ENCODE results near the gene GTF3C4.

- TF ChIP-seq CTCF (IDR thresholded peaks at IDR 0.05) = no peak
- TF ChIP-seq POLR2A (IDR thresholded peaks at IDR 0.05) = no peak
- TF ChIP-seq EP300 (IDR thresholded peaks at IDR 0.05) = no peak
Observed at GRCh38 chr9:132645306-132645705, 25.0 kb upstream of the GTF3C4 start.
